Activated naive CD8-positive, alpha-beta T cell treated with anti-CD3 and anti-CD28 coated beads, Interleukin-2, amount 50 U/mL, for 24 hours (primary cell): ENCODE measurements around the gene CCDC28A.

Experiments used
- ATAC-seq: fragments of 150-1000 bp; cut with Tn5 transposase; one replicate; pipeline ENCODE4 v1.10.0; 2021
- DNase-seq: peaks from one replicate; pipeline ENCODE4 v3.0.0; 2021
- H3K27ac Mint-ChIP-seq: one replicate; pipeline ENCODE4 v1.8.0; 2021; ENCODE audit warnings: mild to moderate bottlenecking, mixed read lengths
- H3K27me3 Mint-ChIP-seq: one replicate; pipeline ENCODE4 v1.8.0; 2021; ENCODE audit warnings: mixed read lengths
- H3K36me3 Mint-ChIP-seq: one replicate; pipeline ENCODE4 v1.8.0; 2021; ENCODE audit warnings: low read depth, mixed read lengths
- H3K4me1 Mint-ChIP-seq: one replicate; pipeline ENCODE4 v1.8.0; 2021; ENCODE audit warnings: mixed read lengths
- H3K4me3 Mint-ChIP-seq: one replicate; pipeline ENCODE4 v1.8.0; 2021; ENCODE audit warnings: mild to moderate bottlenecking, moderate library complexity, mixed read lengths
- H3K9me3 Mint-ChIP-seq: one replicate; pipeline ENCODE4 v1.8.0; 2021; ENCODE audit warnings: mixed read lengths

The CCDC28A gene

DNA sequence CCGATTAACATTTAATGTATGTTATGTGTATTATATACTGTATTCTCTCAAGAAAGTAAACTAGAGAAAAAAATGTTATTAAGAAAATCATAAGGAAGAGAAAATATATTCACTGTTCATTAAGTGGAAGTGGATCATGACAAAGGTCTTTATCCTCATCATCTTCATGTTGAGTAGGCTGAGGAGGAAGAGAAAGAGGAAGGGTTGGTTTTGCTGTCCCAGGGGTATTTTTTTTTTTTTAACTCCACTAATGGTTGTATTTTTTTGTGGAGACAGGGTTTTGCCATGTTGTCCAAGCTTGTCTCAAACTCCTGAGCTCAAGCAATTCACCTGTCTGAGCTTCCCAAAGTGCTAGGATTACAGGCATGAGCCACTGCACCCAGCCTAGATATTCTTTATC is 33.3 kb downstream of the CCDC28A start:
- Mint-ChIP-seq H3K27me3 (peaks cover 2% of the 10 kb centered on the region), H3K27ac (no peak overlapping the region), H3K9me3 (no peaks in the 10 kb centered on the region), H3K4me1 (no peaks in the 10 kb centered on the region), H3K4me3 (no peak overlapping the region), H3K36me3 (no peaks in the 10 kb centered on the region)
- ATAC-seq = no peak
- DNase-seq = no peak

- Mint-ChIP-seq H3K4me3 (no peak overlapping the region), H3K9me3 (no peaks in the 10 kb centered on the region), H3K36me3 (no peaks in the 10 kb centered on the region), H3K4me1 (no peaks in the 10 kb centered on the region), H3K27ac (no peak overlapping the region), H3K27me3 (peaks cover 2% of the 10 kb centered on the region)
- DNase-seq (no peak), ATAC-seq (no peak)
These were observed 36.1 kb downstream of the CCDC28A start for GRCh38 chr6:138809677-138810076.

DNA sequence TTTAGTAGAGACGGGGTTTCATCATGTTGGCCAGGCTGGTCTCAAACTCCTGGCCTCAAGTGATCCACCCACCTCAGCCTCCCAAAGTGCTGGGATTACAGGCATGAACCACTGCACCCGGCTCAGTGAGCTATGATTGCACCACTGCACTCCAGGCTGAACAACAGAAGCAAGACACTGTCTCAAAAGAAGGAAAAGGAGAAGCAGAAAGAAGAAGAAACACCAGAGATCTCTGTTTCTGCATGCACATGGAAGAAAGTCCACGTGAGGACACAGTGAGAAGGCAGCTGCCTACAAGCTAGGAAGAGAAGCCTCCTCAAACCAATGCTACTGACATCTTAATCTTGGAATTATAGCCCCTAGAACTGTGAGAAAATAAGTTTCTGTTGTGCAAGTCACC is 38.3 kb downstream of the CCDC28A start:
- Mint-ChIP-seq H3K27me3 (peaks cover 2% of the 10 kb centered on the region), H3K4me3 (no peak overlapping the region), H3K4me1 (peaks cover 9% of the 10 kb centered on the region), H3K36me3 (no peaks in the 10 kb centered on the region), H3K27ac (no peak overlapping the region), H3K9me3 (no peaks in the 10 kb centered on the region)
- no peak for ATAC-seq
- DNase-seq = no peak

- Mint-ChIP-seq H3K4me1 (peaks cover 28% of the 10 kb centered on the region), H3K4me3 (no peak overlapping the region), H3K27me3 (no peaks in the 10 kb centered on the region), H3K36me3 (no peaks in the 10 kb centered on the region), H3K9me3 (no peaks in the 10 kb centered on the region), H3K27ac (no peak overlapping the region)
- DNase-seq (no peak), ATAC-seq (no peak)
These were observed 40.7 kb downstream of the CCDC28A start for GRCh38 chr6:138814179-138814834.

DNA sequence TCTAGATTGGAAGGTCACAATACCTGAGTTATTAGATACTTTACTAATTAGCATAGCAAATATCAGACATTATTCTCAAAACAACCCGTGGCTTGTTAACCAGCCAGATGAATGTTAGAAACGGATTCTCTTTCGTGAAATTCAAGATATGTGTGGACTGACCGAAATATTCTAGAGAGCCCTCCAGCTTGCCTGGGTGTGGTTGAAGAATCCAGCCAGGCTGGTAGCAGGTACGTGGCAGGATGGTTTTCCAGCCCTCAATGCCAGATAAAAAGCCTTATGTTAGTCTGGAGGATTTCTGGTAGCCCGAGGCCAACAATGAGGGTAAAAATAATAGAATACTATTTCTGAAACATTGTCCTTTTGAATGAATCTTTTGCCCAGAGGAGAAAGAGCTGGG is 41.7 kb downstream of the CCDC28A start:
- Mint-ChIP-seq H3K36me3 (no peaks in the 10 kb centered on the region), H3K27me3 (no peaks in the 10 kb centered on the region), H3K9me3 (no peaks in the 10 kb centered on the region), H3K4me3 (no peak overlapping the region), H3K27ac (no peak overlapping the region), H3K4me1 (peaks cover 34% of the 10 kb centered on the region)
- ATAC-seq = no peak
- no peak for DNase-seq

- DNase-seq (no peak), ATAC-seq (peak; percentile 27)
- Mint-ChIP-seq H3K9me3 (no peaks in the 10 kb centered on the region), H3K4me3 (no peak overlapping the region), H3K27me3 (no peaks in the 10 kb centered on the region), H3K27ac (peak overlapping the region; percentile 69), H3K4me1 (peaks cover 39% of the 10 kb centered on the region), H3K36me3 (no peaks in the 10 kb centered on the region)
These were observed 42.4 kb downstream of the CCDC28A start for GRCh38 chr6:138815797-138816528.

DNA sequence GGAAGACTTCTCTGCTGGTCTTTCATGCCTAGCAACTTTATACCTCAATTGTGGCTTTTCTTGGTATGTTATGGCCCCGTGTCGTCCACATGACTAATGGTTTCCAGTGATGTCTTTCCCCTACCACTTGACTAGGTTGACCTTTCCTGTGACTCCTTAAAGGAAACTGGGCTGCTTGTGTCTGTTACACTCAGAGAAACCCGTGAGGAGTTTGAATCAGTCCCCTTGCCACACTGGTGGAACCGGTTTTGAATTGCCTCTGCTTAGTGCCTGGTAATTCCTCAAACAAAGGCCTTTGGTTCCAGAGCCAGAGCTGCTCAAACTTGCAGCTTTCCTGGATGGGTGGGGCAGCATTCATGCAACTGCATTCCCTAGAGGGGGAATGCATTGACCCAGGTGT is 44.2 kb downstream of the CCDC28A start:
- Mint-ChIP-seq H3K27me3 (no peaks in the 10 kb centered on the region), H3K36me3 (no peaks in the 10 kb centered on the region), H3K9me3 (no peaks in the 10 kb centered on the region), H3K27ac (peak overlapping the region; percentile 85), H3K4me1 (peaks cover 41% of the 10 kb centered on the region), H3K4me3 (peak overlapping the region; percentile 44)
- DNase-seq (peak; percentile 33), ATAC-seq (peak; percentile 89)

- peak overlapping the region; percentile 44 for H3K4me3 Mint-ChIP-seq
- H3K9me3 Mint-ChIP-seq = no peaks in the 10 kb centered on the region
- H3K4me1 Mint-ChIP-seq = peaks cover 41% of the 10 kb centered on the region
- ATAC-seq = peak; percentile 51
- H3K36me3 Mint-ChIP-seq = no peaks in the 10 kb centered on the region
- peak; percentile 17 for DNase-seq
- H3K27me3 Mint-ChIP-seq = no peaks in the 10 kb centered on the region
- H3K27ac Mint-ChIP-seq = peak overlapping the region; percentile 85
These were observed 45.1 kb downstream of the CCDC28A start for GRCh38 chr6:138818496-138819194.

DNA sequence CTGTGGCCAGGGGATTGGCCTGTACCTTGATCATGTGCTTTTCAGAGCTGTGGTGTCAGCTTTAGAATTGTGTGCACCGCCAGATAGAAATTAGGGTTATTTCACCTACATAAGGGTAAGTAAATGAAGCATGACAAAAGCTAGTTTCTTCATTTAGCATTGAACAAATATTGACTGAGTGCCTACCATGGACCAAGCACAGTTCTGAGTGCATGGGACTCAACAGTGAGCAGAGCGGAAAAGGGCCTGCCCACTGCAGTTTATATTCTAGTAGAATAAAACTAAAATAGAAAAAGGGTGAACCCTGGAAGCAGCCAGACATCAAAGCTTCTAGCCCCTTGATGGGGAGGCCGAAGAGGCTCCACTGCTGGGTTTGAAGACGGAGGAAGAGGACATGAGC is 48.0 kb downstream of the CCDC28A start:
- Mint-ChIP-seq H3K4me3 (no peak overlapping the region), H3K36me3 (no peaks in the 10 kb centered on the region), H3K27ac (no peak overlapping the region), H3K4me1 (peaks cover 40% of the 10 kb centered on the region), H3K9me3 (no peaks in the 10 kb centered on the region), H3K27me3 (no peaks in the 10 kb centered on the region)
- DNase-seq (no peak), ATAC-seq (no peak)

DNA sequence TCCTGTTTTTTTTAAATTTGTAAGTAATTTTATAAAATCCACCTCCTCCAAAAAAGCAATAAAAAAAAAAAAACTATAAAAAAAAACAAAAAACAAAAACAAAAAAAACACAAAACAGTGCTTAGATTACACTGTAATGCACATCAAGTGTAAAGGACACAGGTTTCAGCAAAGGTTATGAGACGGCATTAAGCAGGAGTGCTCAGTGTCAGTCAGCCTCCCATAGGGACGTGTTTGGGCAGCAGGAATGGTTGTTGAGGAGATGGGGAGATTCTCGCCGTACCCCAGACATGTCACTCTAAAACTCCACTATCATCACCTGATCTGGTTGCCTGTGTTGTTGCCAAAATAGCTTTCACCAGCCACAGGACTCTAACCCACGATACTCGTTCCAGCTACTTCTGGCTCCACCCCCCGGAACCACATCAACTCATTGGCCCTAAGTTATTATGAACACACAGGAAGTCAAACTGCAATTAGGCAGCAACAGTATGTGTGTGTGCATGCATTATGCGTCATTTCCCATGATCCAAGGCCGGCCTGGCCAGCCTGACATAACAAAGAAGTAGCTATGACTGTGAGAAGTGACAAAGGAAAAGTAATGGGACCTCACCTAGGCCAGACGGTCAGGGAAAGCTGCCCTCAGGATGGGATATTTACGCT is 51.0 kb downstream of the CCDC28A start:
- no peak overlapping the region for H3K4me3 Mint-ChIP-seq

GRCh38 chr6:138830248-138830647 is 56.7 kb downstream of the CCDC28A start:
- H3K9me3 Mint-ChIP-seq = no peaks in the 10 kb centered on the region
- H3K36me3 Mint-ChIP-seq = no peaks in the 10 kb centered on the region
- H3K4me3 Mint-ChIP-seq = no peak overlapping the region
- H3K27me3 Mint-ChIP-seq = no peaks in the 10 kb centered on the region
- ATAC-seq = no peak
- H3K27ac Mint-ChIP-seq = no peak overlapping the region
- H3K4me1 Mint-ChIP-seq = no peaks in the 10 kb centered on the region
- no peak for DNase-seq

More for the DNA sequence above, 51.0 kb downstream of the CCDC28A start:
- no peak overlapping the region for H3K27ac Mint-ChIP-seq
- peak; percentile 75 for ATAC-seq
- no peaks in the 10 kb centered on the region for H3K27me3 Mint-ChIP-seq
- H3K4me1 Mint-ChIP-seq = peaks cover 16% of the 10 kb centered on the region
- H3K36me3 Mint-ChIP-seq = no peaks in the 10 kb centered on the region
- H3K9me3 Mint-ChIP-seq = no peaks in the 10 kb centered on the region
- peak; percentile 4 for DNase-seq

DNA sequence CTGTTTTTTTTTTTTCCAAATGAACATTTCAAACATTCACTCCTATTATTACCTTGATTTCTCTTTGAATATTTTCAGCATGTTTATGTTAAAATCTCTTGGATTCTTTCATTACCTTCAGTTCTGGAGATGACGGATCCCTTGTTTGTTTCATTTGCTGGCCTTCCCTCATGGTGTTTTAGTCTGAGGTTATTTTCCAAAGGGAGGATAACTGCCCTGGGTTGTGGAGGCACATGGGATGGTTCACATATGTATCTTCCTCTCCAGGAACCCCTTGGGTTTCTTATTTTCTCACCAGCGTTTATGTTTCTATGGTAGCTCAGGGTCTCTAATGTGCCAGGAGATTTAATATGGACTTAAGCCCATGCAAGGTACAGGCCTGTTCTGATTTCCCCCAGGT is 58.6 kb downstream of the CCDC28A start:
- Mint-ChIP-seq H3K27me3 (no peaks in the 10 kb centered on the region), H3K4me3 (no peak overlapping the region), H3K4me1 (no peaks in the 10 kb centered on the region), H3K9me3 (no peaks in the 10 kb centered on the region), H3K27ac (no peak overlapping the region), H3K36me3 (no peaks in the 10 kb centered on the region)
- DNase-seq (no peak), ATAC-seq (no peak)

DNA sequence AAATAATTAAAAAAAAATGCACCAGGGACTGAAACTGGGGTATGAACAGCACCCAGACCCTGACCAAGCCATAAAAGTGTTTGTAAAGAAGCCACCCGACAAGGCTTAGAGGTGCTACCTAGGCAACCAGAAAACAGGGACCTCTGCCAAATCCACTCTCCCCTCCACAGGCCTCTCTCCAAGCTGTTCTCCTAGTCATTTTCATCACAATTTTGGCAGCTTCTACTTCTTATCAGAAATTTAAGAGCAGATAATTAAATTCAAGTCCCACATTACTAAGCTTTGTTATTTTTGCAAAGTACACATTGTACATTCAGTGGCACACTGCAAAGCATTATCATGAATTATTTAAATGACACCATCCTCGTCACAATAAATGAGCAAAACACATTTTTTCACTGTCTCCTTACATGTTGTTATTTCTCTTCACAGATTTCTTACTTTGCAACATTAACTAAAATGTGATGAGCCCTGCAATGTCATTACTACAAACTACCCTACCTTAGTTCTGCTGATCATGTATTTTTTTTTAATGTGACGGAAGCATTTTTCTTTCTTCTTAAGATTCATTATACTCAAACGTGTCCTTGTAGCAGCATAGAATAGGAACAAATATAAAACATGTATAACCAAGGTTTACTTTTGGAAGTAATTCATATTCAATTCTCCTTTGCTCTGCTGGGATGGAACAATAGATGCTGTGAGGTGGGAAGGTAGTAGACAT is 60.4 kb downstream of the CCDC28A start:
- Mint-ChIP-seq H3K9me3 (no peaks in the 10 kb centered on the region), H3K27ac (no peak overlapping the region), H3K27me3 (no peaks in the 10 kb centered on the region), H3K4me1 (no peaks in the 10 kb centered on the region), H3K4me3 (no peak overlapping the region), H3K36me3 (no peaks in the 10 kb centered on the region)
- ATAC-seq (no peak), DNase-seq (no peak)

DNA sequence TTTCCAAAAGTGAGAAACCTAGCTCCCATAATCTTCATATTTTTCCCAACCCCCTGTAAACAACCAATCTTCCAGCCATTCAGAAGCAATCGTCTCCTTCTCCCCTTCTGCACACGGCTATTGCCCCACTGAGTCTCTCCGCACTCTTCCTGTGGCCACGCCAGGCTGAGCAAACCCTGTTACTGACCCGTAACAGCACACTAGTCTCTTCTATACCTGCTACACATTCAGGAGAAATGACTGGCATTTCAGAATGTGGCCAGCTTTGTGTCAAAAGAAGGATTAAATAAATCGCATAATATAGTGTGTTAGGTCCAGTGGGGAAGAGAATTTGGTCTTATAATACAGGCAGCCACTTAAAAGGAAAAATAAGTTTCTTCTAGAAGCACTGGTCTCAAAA is 63.7 kb downstream of the CCDC28A start:
- no peak for DNase-seq
- Mint-ChIP-seq H3K9me3 (peaks cover 4% of the 10 kb centered on the region), H3K4me1 (no peaks in the 10 kb centered on the region), H3K4me3 (no peak overlapping the region), H3K36me3 (no peaks in the 10 kb centered on the region), H3K27ac (no peak overlapping the region), H3K27me3 (no peaks in the 10 kb centered on the region)
- no peak for ATAC-seq
